CD4-positive, alpha-beta T cell treated with Interleukin-21 for 1 hour (primary cell): ENCODE results near the gene PRKAG2.

Experiments
- DNase-seq: peaks from one replicate; pipeline ENCODE4 v3.0.0-alpha.2; 2020

PRKAG2 gene

GRCh38 chr7:151900591-151900985 lies 23.7 kb upstream of the PRKAG2 start:
- DNase-seq, result no peak

GRCh38 chr7:151899513-151900360 lies 22.8 kb upstream of the PRKAG2 start:
- no peak for DNase-seq

- DNase-seq, result no peak
These were observed 21.2 kb upstream of the PRKAG2 start for GRCh38 chr7:151897951-151898686.

- DNase-seq, result no peak
These were observed 20.3 kb upstream of the PRKAG2 start for GRCh38 chr7:151897161-151897731.

GRCh38 chr7:151896486-151896885 lies 19.6 kb upstream of the PRKAG2 start:
- no peak for DNase-seq

- no peak for DNase-seq
These were observed 19.2 kb upstream of the PRKAG2 start for GRCh38 chr7:151896086-151896485.

- DNase-seq, result no peak
These were observed 18.7 kb upstream of the PRKAG2 start for GRCh38 chr7:151895631-151896031.

GRCh38 chr7:151895008-151895630 lies 18.2 kb upstream of the PRKAG2 start:
- DNase-seq, result no peak

GRCh38 chr7:151894111-151895007 lies 17.4 kb upstream of the PRKAG2 start:
- DNase-seq, result no peak

- no peak for DNase-seq
These were observed 16.5 kb upstream of the PRKAG2 start for GRCh38 chr7:151893405-151893923.

GRCh38 chr7:151891753-151892152 lies 14.8 kb upstream of the PRKAG2 start:
- no peak for DNase-seq

GRCh38 chr7:151891182-151891581 lies 14.3 kb upstream of the PRKAG2 start:
- DNase-seq, result no peak

GRCh38 chr7:151890355-151891004 lies 13.6 kb upstream of the PRKAG2 start:
- no peak for DNase-seq

- no peak for DNase-seq
These were observed 12.8 kb upstream of the PRKAG2 start for GRCh38 chr7:151889406-151890354.

GRCh38 chr7:151888079-151889067 lies 11.5 kb upstream of the PRKAG2 start:
- no peak for DNase-seq

GRCh38 chr7:151886783-151887182 lies 9.9 kb upstream of the PRKAG2 start:
- no peak for DNase-seq

GRCh38 chr7:151885202-151885580 lies 8.3 kb upstream of the PRKAG2 start:
- DNase-seq, result no peak

GRCh38 chr7:151884312-151885201 lies 7.6 kb upstream of the PRKAG2 start:
- no peak for DNase-seq
